Left lung (tissue), 10 donors: ENCODE results near the gene MYCN. TPM values are rescaled to one million over a fixed set of nuclear protein-coding genes. Genes with fewer than 3 reads are reported as not detected.

Experiments used
- ATAC-seq: fragments of 200-7000 bp; cut with Tn5 transposase; one replicate; pipeline ENCODE4 v1.9.1; 2020; ENCODE audit warnings: moderate library complexity
- DNase-seq, 4 donors: peaks; one replicate each; pipeline ENCODE4 v3.0.0-alpha.2; 2013 to 2020
- H3K27ac ChIP-seq, 2 donors: fragments of 200-600 bp; sonication (generic) in 1 of 2; one replicate each; pipeline versions ENCODE4 v1.5.0 to v1.8.0; 2020 to 2021
- H3K27me3 ChIP-seq, 2 donors: fragments of 200-600 bp; sonication (generic) in 1 of 2; one replicate each; pipeline versions ENCODE4 v1.5.0 to v1.8.0; 2020 to 2021
- H3K36me3 ChIP-seq, 2 donors: fragments of 200-600 bp; sonication (generic) in 1 of 2; one replicate each; pipeline versions ENCODE4 v1.5.0 to v1.8.0; 2020 to 2021
- H3K4me1 ChIP-seq, 2 donors: fragments of 200-600 bp; one replicate each; pipeline ENCODE4 v1.8.0; 2021
- H3K4me3 ChIP-seq, 2 donors: fragments of 200-600 bp; sonication (generic) in 1 of 2; one replicate each; pipeline versions ENCODE4 v1.5.0 to v1.8.0; 2020 to 2021; ENCODE audit warnings: mild to moderate bottlenecking in 1 of 2
- H3K9me3 ChIP-seq, 2 donors: fragments of 200-600 bp; sonication (generic) in 1 of 2; one replicate each; pipeline versions ENCODE4 v1.5.0 to v1.8.0; 2020 to 2021
- intact Hi-C, 2 donors: fragments of 100-400 bp; cut with DNase I; formaldehyde crosslinking; loops; one replicate each; pipeline versions ENCODE4 v1.11.2 to v1.14.2; 2022
- polyA plus RNA-seq, 6 donors: library from polyadenylated mRNA; unstranded; fragments of 120-200 nt; gene quantifications; one replicate each; pipeline ENCODE4 v1.2.1, GENCODE V29; 2013; ENCODE audit not compliant: insufficient read length in 6 of 6
- total RNA-seq, 2 donors: library from RNA; stranded (reverse); fragmentation: NEBNext Ultra II Directional; extraction: Animal tissue kit (Norgen Biotek cat#: 25700); gene quantifications; one replicate each; pipeline ENCODE4 v1.2.1, GENCODE V29; 2021
- TF ChIP-seq, protein P1 (sequence below), 2 donors: fragments of 200-600 bp; sonication (generic) in 1 of 2; IDR thresholded peaks; one replicate each; pipeline versions ENCODE4 v1.5.0 to v1.8.0; 2021; ENCODE audit warnings: antibody characterized with exemption in 2 of 2
- donor health status: DM: no; HTN: yes; CAD: no.
- donor health status: DM: no; HTN: no; CAD: no.

Gene MYCN
- total and polyA plus RNA-seq, 8 donors: 0.60 to 22.2 (median 17.8) TPM

DNA sequence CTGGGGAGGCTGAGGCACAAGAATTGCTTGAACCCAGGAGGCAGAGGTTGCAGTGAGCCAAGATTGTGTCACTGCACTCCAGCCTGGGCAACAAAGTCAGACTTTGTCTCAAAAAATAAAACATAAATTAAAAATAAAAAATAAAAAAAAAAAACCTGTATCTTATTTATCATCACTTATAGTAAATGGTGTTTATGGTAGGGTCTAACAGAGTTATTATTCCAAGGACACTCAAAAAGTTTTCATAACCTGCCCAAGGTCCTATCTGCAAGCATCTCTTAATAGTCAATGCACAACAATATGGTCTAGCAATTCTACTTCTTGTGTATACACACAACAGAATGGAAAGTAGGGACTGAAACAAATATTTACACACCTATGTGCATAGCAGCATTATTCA is 47.3 kb upstream of the MYCN start:
- no peak overlapping the region for H3K4me3 ChIP-seq
- DNase-seq: no peak
- intact Hi-C loops: no loop called here
- TF ChIP-seq, protein P1, sequence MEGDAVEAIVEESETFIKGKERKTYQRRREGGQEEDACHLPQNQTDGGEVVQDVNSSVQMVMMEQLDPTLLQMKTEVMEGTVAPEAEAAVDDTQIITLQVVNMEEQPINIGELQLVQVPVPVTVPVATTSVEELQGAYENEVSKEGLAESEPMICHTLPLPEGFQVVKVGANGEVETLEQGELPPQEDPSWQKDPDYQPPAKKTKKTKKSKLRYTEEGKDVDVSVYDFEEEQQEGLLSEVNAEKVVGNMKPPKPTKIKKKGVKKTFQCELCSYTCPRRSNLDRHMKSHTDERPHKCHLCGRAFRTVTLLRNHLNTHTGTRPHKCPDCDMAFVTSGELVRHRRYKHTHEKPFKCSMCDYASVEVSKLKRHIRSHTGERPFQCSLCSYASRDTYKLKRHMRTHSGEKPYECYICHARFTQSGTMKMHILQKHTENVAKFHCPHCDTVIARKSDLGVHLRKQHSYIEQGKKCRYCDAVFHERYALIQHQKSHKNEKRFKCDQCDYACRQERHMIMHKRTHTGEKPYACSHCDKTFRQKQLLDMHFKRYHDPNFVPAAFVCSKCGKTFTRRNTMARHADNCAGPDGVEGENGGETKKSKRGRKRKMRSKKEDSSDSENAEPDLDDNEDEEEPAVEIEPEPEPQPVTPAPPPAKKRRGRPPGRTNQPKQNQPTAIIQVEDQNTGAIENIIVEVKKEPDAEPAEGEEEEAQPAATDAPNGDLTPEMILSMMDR (IDR thresholded peaks at IDR 0.05): no peak
- peaks cover 0 to 8% of the 10 kb centered on the region in 2 donors for H3K9me3 ChIP-seq
- ATAC-seq: no peak
- no peak overlapping the region for H3K27ac ChIP-seq
- H3K36me3 ChIP-seq: no peaks in the 10 kb centered on the region
- H3K27me3 ChIP-seq: no peaks in the 10 kb centered on the region
- H3K4me1 ChIP-seq: no peaks in the 10 kb centered on the region

DNA sequence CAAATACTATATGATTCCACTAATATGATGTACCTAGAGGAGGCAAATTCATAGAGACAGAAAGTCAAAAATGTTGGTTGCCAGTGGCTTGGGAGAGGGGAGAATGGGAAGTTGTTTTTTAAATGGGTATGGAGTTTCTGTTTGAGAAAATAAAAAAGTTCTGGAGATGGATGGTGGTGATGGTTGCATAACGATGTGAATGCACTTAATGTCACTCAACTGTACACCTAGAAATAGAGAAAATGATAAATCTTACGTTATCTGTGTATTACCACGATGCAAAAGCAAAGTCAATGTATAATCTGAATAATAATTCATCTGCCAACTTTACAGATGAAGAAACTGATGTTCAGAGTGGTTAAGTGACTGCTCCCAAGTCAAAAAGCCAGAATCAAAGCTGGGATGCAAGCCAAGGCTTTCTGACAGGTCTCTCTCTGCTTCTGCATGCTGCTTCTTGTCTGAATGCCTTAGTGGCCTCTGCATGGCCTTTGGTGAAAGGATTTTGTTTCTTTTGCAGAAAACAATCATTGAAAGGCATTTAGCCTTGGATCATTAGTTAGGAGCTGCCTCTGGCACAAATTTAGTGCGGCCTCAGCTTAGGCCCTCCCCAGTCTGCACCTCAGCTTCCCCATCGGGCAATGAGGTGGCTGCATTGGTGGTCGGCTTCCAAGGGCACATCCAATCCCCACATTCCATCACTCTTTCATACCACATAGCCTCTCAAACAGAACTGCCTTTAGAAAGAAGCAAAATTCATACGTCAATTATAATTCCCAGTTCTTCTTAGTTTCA is 46.5 kb upstream of the MYCN start:
- Histone ChIP-seq H3K36me3 (no peaks in the 10 kb centered on the region), H3K27me3 (no peaks in the 10 kb centered on the region), H3K27ac (no peak overlapping the region), H3K4me1 (no peaks in the 10 kb centered on the region), H3K4me3 (no peak overlapping the region), H3K9me3 (peaks cover 0 to 16% of the 10 kb centered on the region in 2 donors)
- TF ChIP-seq, protein P1 (IDR thresholded peaks at IDR 0.05): no peak
- no peak for DNase-seq
- intact Hi-C loops: no loop called here
- ATAC-seq: no peak

GRCh38 chr2:15894481-15895144 is 45.7 kb upstream of the MYCN start:
- intact Hi-C loops: no loop called here
- Histone ChIP-seq H3K4me3 (no peak overlapping the region), H3K9me3 (peaks cover 0 to 17% of the 10 kb centered on the region in 2 donors), H3K36me3 (no peaks in the 10 kb centered on the region), H3K4me1 (no peaks in the 10 kb centered on the region), H3K27ac (no peak overlapping the region), H3K27me3 (no peaks in the 10 kb centered on the region)
- DNase-seq: no peak
- ATAC-seq: no peak
- TF ChIP-seq, protein P1 (IDR thresholded peaks at IDR 0.05): no peak

GRCh38 chr2:15895615-15896469 is 44.5 kb upstream of the MYCN start:
- intact Hi-C loops: no loop called here
- no peaks in the 10 kb centered on the region for H3K27me3 ChIP-seq
- ATAC-seq: no peak

More at GRCh38 chr2:15895615-15896469, 44.5 kb upstream of the MYCN start:
- Histone ChIP-seq H3K36me3 (no peaks in the 10 kb centered on the region), H3K9me3 (peaks cover 0 to 23% of the 10 kb centered on the region in 2 donors), H3K4me3 (no peak overlapping the region), H3K27ac (no peak overlapping the region), H3K4me1 (no peaks in the 10 kb centered on the region)
- DNase-seq: no peak
- TF ChIP-seq, protein P1 (IDR thresholded peaks at IDR 0.05): no peak
